IPS DF 19.7 (cell line): ENCODE measurements around the gene CACNA2D1.
"Not testable (repeated sequence)": the region's sequence is repeated elsewhere in the genome, so short reads cannot be mapped to it uniquely, and the experiment has no call there.

ENCODE experiments used
- DNase-seq: peaks from one replicate; pipeline ENCODE4 v3.0.0-alpha.2; 2013; ENCODE audit warnings: low read depth, low spot score

CACNA2D1 gene

DNA sequence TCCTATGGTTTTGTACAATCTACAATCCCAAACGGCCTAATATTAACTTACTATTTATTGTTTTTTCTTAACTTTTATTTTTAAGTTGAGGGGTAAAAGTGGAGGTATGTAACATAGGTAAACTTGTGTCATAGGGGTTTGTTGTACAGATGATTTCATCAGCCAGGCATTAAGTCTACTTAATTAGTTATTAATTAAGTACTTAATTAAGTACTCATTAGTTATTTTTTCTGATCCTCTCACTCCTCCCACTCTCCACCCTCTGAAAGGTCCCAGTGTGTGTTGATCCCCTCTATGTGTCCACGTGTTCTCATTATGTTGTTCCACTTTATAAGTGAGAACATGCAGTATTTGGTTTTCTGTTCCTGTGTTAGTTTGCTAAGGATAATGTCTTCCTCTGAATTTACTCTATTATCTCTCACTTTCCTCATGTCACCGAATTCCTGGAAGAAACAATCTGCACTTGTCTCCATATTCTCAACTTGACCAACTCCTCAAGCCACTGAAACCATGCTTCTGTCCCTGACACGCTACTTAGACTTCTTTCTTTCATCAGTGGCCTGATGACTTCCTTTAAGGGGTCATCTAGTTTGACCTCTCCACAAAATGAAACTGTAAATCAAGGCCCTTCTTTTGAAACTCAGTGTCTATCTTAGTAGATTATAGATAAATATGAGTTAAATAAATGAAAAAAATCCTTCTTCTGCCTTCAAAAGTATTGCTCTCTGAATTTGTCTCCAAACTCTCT is 9.1 kb downstream of the CACNA2D1 start:
- no peak for DNase-seq

DNA sequence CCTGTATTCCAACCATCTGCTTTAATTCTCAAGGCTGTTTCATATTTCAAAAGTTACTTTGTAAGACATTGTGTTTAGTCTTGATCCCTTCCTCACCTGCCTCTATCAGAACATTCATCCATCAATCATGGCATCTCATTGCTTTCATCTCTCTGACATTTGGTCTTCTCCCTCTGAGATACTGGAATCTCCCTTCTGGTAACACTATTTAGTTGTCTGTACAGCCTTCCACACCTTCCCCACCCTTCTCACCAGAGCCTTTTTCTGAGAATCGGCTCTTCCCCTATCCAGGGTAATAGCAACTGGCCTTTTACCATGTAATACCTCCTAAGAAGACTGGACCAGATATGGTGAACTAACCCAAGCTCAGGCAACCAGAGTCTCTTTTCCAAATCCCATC is 10.1 kb downstream of the CACNA2D1 start:
- DNase-seq = no peak

DNA sequence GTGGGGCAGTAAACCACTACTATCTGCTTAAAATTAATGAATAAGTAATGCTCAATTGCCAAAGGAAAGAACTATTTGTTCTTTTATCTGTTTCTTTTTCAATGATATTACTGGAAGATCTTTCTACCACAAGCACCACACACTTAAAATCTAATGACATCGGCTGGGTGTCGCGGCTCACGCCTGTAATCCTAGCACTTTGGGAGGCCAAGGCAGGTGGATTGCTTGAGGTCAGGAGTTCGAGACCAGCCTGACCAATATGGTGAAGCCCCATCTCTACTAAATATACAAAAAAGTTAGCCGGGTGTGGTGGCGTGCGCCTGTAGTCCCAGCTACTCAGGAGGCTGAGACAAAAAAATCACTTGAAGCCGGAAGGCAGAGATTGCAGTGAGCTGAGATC is 10.8 kb downstream of the CACNA2D1 start:
- DNase-seq = not testable (repeated sequence)

DNA sequence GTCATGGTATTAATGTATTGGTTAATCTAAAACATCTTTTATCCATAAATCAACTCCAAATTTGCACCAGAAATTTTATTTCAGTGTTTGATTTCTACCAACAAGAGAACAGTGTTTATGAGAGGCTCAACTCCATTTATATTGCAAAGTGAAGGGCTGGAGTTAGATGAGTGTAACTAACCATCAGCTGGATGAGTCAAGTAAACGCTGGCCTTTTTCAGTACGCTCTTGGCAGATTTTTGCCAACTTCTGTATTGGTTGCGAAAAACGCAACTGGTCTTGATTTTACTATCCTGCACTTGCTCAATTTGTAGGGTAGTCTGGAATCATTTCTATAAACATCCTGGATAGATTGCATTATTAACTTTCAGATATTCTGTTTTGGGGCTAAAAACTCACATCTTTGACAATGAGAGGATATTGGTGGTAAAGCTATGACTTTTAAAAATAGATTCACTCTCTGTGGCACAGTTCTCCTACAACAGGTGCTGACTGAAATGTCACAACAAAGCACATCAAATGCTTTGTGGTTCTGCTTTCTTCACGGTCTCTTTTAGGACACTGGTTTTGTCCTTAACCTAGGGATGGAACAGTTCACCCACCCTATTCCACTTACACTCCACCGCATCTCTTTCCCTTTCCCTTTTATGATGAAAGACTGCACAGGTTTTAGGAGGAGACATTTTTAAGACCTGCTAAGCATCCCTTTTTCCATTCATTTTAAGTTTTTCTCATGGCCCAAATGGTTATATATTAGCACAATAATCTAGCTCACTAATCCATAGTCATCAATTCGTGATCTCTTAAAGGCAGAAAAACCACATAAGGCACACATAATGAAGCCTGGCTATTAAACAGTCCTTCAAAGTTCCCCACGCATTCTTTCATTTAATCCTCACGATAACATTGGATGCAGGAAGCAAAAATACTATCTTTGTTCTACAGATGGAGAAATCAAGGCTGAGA is 12.8 kb downstream of the CACNA2D1 start:
- DNase-seq = no peak

DNA sequence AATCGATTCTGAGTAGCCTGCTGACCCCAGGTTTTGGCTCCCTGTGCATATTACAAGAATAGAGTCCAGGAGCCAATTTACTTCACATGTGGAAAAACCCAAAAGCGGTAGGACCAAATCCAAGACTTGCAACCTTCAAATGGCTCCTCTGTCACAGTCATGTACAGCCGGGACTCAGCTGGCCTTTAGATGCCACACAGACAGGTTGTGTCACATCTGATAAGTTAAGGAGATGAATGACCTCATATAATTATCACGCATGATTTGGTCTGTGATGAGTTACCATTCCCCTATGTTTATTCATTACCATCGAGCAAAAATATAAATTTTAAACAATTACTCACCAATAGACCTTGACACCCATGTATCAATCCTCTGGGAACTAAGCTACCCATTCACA is 14.2 kb downstream of the CACNA2D1 start:
- DNase-seq = no peak

DNA sequence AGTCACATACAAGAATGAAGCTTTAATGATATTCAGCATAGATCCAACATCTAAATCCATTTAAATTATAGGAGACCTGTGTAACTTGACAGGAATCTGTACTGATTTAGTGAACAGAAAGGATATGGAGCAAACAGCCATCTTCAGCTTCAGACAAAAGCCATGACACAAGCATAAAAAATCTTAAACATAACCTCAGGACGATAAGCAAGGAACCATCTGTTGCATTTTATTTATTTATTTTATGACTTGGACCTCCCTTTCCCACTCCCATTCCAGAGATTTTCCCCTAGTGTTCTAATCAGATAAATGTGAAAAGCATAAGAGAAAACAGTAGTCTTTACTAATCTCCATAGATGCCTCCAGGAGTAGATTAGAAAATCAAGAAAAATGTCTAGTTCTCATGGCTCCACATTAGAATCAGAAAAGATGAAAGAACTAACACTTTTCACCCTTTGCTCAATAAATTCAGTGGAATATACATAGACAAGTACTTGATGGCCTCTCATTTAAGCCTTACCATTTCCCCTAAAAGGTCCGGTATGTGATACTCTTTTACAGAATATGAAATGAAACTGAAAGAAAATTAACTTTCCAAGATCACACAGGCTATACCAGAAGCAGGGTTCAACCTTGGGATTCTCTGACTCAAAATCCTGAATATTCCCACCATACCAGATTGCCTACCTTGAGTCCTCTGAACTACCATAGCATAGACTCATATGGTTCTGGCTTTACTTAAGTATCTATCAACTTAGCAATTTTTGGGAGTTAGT is 15.2 kb downstream of the CACNA2D1 start:
- DNase-seq = no peak

DNA sequence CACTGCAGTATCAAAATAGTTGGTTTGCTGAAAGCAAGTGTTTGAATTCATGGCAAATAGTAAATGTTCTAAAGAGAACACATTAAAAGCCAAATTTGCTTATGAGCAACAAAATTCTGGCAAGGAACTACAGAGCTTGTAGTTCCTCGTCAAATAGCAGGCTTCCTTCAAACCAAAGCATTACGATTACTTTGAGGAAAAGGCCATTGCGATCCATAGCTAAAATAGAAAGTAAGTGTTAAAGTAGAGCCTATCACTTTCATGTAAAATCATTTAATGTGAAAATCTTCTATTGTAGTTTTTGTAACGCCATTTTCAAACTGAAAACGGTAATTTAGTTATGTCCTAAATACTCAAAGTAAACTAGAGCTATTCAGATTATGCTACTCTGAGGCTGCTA is 20.1 kb downstream of the CACNA2D1 start:
- DNase-seq = no peak

DNA sequence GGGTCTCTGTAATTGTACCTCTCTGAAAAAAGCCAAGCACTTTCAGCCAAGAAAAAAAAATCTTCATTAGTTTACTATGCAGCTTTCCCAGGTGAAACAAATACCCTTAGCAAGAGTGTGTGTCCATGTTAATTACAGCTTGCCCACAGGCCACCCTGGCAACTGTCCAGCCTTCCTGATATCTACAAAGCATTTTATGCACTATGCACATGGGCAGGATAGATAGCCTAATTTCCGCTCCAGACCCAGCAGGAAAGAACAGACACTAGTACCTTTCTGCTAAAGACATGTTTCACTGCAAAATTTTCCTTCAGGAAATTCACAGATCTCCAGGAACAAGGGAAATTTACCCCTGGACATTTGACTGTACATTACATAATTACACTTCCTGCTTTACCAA is 24.4 kb downstream of the CACNA2D1 start:
- no peak for DNase-seq

DNA sequence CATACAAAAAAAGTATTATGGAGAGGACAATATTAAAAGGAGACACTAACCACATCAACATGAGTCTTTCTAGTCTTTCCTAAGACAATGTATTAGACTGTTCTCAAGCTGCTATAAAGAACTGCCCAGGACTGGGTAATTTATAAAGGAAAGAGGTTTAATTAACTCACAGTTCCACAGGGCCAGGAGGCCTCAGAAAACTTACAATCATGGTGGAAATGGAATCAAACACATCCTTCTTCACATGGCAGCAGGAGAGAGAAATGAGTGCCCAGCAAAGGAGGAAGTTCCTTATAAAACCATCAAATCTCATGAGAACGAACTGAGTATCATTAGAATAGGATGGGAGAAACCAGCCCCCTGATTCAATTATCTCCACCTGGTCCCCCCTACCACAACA is 25.7 kb downstream of the CACNA2D1 start:
- DNase-seq = no peak

DNA sequence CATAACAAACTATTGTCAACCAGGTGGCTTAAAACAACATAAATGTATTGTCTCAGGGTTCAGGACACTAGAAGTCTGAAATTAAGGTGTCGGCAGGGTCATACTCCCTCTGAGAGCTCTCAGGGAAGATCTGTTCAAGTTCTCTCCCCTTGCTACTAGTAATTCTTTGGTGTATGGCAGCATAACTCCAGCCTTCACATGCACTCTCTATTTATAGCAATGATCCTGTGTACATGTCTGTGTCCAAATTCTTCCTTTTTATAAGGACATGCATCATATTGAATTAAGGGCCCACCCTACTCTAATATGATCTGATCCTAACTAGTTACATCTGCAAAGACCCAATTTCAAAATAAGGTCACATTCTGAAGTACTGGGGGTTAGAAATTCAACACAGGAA is 27.2 kb downstream of the CACNA2D1 start:
- DNase-seq = no peak

DNA sequence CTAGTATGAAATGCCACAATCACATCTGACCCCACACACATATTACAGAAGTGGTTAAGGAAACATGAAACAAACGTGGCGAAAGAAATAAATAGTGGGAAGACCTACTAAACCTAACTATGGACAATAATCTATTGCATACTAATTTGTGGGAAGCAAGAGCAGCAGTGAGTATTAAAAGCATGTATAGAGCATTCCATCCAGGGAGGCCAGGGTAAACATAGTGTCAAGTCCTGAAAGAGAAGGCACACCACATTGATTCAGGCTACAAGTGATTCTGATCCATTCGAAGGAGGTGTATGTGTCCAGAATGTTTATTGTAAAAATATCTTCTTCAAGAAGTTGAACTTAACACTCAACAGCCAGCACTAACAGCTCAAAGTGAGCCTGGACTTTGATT is 29.2 kb downstream of the CACNA2D1 start:
- DNase-seq = no peak

DNA sequence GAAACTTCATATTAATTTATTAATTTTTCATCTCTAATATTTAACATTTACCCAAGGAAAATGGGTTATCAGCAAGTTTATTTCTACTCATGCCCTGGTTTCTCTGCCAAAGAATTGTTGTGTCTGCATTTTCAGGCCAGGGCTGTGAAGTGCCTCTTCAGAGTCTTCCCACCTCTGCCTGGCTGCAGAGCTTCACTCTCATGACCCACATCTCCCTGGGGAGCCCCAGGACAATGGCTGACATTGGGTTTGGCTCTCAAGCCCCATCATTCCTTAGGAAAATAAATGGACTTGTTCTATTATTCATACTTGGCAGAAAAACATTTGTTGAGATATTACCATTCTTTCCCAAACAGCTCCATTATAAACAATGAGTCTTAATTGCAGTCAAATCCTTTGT is 30.3 kb downstream of the CACNA2D1 start:
- DNase-seq = no peak

DNA sequence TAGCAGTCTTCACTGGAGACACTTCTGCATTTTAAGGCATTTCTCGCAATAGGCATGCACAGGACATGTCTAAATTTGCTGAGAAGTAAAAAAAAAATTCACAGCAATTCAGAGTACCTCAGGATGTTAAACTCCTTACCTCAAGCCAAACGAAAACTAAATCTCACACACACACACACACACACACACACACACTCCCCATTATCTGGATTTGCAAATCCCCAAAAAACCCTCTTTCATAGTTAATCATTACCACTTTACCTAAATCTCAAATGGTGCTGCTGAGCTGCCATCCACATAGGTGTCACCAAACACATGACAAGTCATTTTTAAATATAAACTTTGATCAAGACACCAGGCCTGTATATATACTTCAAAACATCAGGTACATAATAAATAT is 31.8 kb downstream of the CACNA2D1 start:
- DNase-seq = no peak

DNA sequence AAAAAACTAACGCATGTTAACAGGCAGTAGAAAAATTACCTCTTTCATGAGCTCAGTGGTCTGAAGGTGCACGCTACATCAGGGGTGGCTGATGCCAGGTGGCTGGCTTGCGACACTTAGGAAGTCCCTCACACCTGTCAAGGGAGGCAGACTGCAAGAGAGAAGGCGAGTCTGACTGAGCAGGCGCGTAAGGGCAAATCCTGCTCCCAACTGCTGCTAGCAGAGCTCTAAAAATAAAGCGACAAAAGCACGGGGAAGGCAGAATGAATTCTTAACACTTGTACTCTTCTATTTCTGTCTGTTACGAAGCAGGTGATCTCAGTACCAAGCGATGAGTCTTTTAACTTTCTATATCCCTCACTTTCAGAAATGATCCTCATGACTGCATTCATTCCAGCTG is 33.1 kb downstream of the CACNA2D1 start:
- no peak for DNase-seq

DNA sequence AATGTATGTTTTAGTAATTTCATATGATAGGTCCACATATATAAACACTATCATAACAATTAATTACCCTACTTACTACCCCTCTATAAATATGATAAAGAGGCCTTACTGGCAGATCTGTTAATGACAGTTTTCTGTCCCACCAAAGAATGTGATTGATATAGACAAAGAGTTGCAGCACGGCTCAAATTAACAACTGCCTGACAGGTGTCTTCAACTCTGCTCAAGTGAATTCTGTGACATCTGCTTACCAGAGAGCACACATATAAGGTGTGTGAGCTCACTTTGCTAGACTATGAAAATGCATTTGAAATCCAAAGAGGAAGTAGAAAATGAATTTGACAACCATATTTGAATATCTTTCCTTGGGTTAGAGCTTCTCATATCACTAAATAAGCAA is 36.6 kb downstream of the CACNA2D1 start:
- no peak for DNase-seq

DNA sequence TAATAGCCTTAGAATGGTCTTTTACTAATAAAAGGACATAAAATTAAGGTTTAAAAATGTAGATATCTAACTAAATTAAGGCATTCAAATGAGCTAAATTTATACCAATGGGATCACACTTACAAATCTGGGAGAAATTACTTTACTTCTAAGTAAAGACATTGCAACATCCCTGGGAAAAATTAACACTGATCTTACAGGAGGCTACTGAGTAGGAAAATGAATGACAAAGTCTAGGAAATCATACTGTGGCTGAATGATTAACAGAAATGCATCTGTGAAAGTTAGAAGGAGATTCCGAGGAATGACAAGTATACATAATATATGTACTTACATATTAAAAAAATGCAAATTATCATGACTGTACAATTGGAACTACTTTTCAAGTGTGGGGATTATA is 38.3 kb downstream of the CACNA2D1 start:
- DNase-seq = no peak

DNA sequence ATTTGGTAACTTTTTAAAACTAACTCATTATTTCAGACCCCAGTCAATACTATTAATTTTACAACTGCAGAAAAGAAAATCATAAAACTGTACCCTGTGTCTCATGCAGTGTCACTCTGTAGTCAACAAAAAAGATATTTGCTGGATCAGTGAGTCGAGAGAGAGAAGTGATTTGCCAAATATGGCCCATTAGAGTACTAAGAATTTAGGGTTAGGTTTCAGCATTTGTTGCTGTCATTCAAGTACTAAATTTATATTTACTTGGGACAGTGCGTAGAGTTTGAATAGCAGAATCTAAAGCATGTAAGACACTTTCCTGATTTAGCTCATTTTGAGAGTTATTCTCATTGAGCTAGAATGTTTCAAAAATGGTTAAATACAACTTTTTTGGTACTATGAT is 38.9 kb downstream of the CACNA2D1 start:
- no peak for DNase-seq

DNA sequence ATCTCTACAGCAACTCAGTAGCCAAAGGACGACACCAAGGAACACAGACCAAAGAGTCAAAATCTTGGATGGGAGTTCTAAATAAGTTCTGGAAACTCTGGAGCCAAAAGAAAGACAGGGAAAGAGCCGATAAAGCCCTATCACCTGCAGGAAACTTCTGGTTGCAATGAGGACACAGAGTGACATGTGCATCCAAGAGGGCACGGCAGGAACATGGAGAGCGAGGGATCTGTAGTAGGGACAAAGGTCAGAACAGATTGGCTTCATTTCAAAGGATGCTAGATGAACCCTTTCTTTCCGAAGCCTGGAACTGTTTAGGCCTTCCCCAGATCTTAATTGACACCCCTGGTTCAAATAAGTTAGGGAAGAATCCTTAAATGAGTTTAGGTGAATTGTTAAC is 39.5 kb downstream of the CACNA2D1 start:
- no peak for DNase-seq

DNA sequence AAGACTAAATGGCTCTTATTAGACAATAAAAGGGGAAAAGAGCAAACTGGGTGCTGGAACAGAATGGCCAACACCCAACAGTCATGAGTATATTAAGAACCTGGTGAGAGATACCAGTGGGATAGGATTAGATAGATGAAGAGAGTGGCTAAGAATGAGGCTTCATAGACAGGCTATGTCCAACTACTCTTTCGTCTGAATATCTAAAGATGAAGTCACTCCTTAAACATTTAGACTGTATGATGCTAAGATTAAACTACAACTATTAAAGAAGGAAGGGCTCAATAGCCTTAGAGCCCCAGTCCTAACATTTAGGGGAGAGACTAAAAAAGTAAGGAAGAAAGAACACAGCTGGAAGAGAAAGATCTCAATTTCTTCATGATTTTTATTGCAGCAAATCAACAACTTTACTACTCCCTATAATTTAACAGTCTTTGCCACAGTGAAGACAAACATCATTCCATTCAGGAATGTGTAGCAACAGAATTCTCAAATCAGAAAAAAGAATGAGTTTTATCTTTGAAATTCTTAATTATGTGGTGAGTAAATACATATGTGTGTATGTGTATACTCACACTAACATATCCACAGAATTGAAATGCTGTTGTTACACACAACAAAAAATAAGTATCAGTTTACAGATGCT is 45.6 kb downstream of the CACNA2D1 start:
- DNase-seq = no peak

DNA sequence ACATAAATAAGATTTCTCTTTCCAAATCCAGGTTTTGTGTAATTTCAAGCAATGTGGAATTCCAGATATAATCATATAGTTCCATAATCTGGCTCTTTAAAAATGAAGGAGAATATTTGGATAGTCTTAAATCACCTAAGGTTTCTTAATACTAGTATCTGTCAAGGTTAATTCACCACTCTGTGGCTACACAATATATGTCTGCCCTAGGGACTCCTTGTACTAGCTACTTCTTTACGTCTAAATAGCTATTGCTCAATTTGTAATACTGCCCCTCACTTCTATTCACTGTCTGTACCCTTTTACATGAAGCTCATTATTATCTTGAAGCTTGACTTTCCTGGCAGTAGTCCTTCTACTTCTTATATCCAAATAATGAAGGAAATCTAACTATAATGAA is 47.2 kb downstream of the CACNA2D1 start:
- DNase-seq = no peak

DNA sequence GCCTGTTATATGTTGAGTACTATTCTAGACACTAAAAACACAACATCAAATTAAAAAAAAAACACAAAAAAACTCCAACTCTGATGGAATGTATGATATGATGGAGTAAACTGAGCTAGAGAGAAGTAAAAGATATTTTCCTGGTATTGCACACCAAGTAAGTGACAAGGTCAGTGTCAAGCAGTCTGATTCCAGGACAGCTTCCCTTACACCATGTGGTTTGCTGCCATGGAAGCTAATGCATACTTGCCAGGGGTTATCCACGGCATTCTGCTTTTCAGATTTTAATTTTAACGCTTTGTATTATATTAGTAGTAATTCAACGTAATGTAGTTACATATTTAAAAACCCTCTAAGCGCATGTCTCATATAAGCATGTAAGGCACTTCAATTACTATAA is 48.4 kb downstream of the CACNA2D1 start:
- DNase-seq = no peak

DNA sequence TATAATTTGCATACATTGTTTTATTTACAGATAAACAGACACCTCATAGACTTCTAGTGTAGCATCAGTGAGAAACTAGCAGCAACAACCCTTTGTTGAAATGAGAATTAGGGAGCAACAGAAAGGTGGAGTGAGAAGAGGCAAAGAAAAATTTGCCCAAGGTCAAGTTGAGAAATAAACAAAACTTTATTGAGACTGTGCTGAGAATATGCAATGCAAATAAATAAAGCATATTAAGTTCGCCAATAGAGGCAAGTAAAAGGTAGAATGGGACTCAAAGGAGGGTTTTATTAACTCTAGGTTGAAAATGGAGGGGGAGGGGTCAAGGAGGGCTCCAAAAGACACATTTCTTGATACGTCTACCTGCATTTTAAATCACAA is 49.7 kb downstream of the CACNA2D1 start:
- DNase-seq = no peak
